Stimulated activated CD8-positive, alpha-beta memory T cell treated with anti-CD3 and anti-CD28 coated beads, Interleukin-15, amount 100 ng/mL, for 1 hour (primary cell): ENCODE data around the gene TMEM151B.
A peak's percentile ranks its signal among the peaks of the same experiment; 100 is the strongest.

Source experiments
- DNase-seq: peaks from one replicate; pipeline ENCODE4 v3.0.0-alpha.2; 2020; ENCODE audit warnings: low read depth

TMEM151B gene

DNA sequence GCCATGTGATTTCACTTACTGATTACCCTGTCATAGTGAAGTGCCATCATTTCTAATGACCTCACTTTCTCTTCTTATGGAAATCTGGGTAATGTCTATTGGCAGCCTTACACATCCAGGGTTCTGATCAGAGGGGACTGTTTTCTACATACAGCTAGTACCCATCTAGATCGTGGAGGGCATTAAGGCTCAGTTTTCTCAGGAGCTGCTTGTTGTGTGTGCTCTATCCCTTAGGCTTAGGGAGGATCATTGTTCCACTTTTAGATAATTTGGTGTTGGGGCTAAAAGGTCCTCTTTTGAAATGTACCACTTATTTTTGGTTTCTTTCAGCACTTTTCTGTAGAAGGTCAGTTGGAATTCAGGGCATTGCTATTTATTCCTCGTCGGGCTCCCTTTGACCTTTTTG is 19.5 kb upstream of the TMEM151B start:
- no peak for DNase-seq

DNA sequence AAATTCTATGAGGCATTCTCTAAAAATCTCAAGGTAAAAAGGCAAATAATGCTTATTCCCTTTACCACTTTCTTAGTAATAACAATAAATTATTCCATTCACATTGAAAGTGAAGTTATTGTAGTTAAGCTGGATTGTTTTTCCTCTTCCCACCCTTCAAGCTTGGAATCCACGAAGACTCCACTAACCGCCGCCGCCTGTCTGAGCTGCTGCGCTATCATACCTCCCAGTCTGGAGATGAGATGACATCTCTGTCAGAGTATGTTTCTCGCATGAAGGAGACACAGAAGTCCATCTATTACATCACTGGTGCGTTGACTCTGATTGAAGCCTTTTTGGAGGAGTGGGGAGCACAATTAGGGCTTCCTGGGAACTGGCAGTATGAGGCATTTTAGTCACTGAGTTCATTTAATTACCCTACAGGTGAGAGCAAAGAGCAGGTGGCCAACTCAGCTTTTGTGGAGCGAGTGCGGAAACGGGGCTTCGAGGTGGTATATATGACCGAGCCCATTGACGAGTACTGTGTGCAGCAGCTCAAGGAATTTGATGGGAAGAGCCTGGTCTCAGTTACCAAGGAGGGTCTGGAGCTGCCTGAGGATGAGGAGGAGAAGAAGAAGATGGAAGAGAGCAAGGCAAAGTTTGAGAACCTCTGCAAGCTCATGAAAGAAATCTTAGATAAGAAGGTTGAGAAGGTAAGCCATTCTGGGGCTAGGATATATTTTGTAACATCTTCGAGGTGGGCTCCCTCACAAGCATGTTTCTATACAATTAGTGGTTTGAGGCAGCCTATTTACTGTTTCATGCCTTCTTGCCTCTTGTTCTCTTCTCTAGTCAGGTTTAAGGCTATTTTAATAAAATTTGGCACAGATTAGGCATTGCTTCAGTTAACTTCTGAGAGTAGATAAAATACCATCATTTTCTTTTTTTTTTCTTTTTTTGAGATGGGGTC is 18.4 kb upstream of the TMEM151B start:
- DNase-seq = no peak

DNA sequence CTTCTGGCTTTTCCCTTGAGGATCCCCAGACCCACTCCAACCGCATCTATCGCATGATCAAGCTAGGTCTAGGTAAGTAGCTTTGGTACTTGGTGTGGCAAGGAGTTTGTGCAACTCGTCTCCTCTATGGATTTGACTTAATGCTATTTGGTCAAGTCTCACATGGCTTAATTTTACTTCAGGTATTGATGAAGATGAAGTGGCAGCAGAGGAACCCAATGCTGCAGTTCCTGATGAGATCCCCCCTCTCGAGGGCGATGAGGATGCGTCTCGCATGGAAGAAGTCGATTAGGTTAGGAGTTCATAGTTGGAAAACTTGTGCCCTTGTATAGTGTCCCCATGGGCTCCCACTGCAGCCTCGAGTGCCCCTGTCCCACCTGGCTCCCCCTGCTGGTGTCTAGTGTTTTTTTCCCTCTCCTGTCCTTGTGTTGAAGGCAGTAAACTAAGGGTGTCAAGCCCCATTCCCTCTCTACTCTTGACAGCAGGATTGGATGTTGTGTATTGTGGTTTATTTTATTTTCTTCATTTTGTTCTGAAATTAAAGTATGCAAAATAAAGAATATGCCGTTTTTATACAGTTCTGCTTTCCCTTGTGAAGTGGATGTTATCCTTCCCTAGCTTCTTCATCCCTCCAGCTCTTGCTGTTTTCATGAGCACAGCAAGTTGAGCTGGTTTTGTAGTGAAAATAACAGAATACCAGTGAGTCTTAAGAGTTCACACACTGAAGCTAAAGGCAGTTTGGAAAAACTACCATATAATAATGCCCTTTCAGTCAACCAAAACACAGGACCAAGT is 16.7 kb upstream of the TMEM151B start:
- peak; percentile 44 for DNase-seq

DNA sequence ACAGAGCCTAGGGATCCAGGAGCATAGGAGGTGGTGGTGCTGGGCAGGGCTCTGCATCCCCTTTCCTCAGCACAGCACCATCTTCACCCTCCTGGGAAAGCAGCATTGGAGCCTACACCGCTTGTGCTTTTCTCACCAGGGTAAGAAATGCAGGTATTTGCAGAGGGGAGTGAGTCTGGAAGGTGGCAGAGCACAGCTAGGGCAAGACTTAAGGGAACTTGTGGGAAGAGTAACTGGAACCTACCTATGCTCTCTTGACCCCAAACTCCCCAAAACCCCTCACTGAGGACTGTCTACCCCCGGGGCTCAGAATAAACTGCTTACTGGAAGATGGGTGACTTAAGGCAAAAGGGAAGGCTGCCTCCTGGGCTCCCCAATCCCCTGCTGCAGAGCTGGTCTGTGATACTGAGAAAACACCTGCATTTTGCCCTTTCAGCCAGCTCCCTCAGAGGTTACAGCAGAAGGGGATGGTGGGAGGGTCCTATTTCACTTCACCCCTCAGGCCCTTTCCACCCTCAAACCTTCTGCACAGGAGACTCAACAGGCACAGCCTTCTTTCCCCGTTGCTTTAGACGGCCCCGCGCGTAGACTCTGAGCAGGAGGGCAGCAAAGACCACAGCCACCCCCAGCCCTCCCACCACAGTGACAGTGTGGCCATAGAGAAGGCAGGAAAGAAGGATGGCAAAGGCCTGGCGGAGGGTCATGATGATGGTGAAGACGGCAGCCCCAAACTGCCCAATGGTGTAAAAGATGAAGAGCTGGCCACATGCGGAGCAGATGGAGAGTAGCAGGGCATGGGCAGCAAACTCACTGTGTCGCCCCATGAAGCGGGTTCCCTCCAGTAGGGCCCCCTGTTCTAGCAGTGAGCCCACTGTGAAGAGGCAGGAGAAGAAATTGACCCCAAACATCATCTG is 15.8 kb upstream of the TMEM151B start:
- DNase-seq = no peak

DNA sequence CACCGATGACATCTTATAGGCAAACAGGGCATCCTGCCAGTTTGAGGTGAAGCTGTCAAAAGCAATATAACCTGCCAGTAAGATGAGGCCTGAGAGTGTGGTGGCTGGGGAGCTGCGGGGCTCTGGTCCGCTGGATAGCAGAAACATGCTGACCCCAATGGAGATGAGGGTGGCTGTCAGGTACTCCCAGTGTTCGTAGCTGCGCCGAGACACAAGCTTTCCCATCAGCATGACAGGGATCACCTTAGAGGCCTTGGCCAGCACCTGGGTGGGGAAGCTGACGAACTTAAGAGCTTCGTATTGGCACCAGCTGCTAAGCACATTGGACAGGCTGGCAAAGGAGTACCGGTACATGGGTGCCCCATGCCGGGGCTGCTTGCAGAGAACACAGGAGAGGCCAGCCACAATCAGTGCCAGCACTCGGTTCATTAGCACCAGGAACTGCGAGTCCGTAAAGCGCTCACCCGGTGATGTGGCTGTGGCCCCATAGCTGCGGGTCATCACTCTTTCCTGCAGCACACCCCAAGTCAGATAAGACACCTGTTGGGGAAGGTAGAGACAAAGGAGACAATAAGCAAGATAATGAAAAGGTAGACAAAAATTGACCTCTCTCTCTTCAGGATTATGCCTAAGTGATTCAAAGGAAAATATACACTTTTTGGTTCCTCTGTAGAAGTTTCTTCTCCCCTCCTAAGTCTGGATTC is 15.0 kb upstream of the TMEM151B start:
- no peak for DNase-seq

DNA sequence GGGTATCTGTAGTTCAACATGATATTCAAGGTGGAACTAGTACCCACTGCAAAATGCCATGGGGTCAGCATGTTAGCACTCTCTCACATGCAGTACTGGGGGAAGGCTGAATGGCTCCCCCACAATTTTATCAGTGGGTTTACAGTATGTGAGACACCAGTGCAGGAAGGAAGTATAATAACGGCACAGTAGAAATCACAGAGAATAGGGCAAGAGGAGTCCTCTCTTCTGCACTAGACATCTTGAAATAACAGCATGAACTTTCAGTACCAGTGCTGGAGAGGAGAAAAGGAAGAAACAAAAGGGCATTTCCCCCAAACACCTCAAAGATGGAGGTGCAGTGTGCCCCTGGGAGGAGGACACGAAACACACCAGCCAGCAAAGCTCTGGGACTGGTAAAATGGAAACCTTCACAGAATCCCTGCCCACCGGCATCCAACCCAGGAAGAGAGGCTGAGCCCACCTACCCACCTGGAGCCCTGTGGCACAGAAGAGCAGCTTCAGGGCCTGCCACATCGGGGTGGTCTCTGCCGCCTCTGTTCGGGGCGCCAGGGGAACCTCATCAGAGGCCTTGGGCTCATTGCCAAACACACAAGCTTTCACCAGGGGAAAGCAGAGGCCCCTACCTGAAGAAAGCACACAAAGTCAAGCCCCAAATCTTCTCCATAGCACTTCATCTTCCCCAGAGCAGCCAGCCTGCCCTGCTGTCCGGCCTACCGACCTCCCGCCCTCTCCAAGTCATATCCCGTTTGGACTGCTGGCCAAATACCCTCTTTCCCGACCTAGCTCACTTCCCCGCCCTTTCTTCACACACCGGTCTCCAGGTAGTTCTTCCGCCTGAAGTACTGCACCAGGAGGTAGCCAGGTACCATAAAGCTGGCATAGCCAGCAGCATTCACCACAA is 14.1 kb upstream of the TMEM151B start:
- no peak for DNase-seq

DNA sequence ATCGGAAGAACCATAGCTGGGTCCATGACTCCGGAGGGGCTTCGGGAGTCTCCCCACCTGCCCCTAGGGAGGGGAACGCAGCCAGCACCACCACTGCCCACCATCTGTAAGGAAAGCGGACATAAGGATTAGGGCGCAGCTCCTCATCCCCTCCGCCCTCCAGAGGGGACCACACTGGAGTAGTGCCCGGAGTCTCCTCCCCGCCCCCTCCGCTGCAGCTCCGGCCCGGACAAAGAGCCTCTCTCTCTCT is 13.6 kb upstream of the TMEM151B start:
- DNase-seq = no peak

DNA sequence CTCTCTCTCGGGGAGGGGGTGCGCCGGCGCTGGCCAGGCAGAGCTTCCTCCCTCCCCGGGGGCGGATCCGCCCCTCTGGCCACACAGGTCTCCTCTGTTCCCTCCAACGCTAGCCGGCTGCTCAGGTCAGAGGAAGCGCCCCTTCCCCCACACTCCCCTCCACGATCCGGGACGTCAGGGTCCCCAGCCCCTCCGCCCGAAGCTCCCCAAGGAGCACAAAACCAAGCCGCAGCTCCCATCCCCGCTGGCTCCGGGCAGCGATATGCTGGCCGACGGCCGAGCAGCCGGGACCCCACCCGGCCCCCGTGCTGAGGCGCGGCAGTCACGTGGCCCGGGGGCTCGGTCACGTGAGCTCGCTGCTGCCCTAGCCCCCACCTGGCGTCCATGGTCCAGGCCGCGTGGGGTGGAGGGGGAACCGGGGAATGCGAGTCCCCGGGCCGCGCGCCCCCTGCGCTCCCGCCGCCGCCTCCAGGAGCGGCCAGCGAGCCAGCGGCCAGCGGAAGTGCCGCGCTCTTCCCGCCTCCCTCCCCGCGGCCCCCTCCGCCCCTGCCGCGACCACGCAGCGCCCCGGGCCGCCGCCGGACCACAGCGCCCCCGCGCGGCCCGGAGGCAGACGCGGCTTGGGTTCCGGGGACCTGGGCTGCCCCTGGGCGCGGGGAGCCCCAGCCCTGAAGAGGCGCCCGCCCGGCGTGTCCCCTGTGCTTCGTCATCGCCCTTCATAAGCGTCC is 13.1 kb upstream of the TMEM151B start, which contains the start of gene SLC35B2:
SLC35B2 (minus strand) TSS at position 504 of the 728 bp plus-strand sequence; CDS start at position 386, 118 bp downstream.
- DNase-seq = no peak

DNA sequence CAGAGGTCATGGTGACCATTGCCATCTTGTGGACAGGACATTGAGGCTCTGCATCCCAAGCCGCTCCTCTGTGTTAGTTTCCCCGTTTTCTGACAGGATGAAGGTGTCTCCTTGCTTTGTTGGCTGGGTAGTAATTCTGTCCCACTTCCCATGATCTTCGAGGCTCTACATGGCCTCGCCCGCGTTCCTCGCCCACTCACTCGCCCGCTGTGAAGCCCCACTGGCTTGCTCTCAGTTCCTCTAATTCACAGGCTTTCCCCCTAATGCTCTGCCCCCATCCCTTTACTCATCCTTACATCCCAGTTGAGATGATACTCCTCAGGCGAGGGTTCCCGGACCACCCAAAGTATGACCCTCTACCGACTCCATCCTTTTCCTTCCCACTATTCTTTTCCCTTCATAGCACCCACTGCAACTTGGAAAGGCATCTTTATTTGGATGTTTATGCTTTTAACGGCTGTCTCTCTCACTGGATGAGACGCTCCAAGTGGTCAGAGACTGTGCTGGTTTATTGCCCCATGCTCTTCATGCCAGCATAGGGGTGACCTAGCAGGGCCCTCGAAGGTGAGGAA is 12.4 kb upstream of the TMEM151B start:
- DNase-seq = no peak

DNA sequence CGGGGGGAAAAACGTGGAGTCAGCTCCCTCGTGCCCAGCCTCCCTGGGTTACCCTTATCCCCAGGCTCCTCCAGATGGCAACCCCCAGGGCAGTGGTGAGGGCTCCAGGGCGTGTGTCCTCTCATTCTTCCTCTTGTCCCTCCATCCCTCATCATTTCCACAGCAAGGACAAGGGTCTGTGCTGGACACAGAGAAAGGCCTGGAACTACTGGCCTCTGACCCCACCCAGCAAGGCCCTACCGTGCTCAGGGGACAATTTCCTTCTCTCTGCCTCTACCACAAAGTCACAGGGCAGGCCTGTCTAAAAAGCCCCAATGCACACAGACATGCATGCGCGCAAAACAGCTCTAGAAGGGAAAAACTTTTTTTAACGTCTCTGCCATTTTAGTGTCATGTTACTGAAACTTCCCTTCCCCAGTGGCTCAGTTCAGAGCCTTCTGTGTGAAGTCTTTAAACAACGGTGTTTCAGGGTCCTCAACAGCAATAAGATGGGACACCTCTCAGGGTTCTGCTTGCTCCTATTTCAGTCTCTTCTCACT is 11.9 kb upstream of the TMEM151B start:
- no peak for DNase-seq

DNA sequence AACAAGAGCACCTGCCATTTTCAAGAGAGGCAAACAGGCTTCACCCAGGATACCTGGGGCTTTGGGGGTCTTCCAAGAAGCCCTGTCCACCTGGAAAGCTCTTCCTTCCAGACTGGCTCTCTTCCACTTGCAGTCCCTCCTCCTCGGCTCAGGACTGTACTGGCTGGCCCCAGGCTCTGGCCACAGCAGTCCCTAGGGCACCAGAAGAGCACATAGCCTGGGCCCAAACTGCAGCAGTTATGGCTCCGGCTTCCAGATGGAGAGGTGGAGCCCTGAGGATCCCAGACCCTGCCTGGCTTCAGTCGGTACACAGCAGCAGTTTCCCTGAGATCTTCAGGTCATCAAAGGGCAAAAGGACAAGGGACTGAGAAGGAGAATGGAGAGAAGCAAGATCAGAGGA is 11.3 kb upstream of the TMEM151B start:
- DNase-seq = no peak

DNA sequence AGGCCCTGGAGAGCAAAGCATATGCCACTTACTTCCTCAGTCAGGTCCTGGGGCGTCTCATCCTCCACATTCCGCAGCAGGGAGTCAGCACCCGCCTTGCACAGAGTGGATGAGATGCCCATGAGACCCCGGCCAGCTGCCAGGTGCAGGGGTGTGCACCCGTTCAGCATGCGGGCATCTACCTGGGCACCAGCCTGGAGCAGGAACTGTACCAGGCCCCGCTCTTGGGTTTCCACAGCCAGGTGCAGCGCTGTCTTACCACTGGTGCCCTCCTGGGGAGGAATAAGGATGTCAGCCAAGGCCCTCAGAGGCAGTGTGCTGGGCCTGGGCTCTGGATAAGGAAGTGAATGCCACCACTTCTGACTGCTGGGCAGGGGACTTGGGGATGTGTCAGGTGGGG is 10.2 kb upstream of the TMEM151B start:
- no peak for DNase-seq

DNA sequence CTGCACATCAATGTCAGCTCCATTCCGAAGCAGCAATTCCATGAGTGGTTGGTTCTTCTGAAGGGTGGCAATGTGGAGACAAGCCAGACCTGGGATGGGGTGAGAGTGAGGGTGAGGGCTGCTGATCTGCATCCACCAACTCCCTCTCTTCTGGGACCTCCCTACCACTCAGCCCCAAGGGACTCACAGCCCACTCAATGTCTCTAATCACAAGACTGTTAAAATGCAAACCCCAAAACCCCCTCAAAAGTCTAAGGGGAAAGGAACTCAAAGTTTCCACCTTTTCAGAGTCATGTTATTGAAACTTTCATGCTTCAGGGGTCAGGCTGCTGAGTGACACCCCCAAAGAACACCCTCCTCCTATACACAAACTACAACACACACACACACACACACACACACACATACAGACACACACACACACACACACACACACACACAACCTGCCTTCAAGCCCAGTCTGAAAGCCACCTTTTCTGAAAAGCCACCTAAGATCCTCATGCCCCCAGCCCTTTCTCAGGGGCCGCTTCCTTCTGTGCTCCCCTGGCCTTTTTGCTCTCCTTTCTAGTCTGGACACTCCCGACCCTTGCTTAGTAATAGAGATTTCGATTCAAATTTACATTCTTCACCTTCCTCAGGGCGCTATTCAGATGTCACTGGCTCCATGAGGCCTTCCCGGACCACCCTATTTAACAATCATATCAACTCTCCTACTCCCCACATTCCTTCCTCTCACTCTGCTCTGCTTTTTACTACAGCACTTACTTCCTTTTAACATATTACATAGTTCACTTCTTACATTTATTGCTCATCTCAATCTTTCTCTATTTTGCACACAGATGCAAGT is 9.6 kb upstream of the TMEM151B start:
- DNase-seq = no peak

DNA sequence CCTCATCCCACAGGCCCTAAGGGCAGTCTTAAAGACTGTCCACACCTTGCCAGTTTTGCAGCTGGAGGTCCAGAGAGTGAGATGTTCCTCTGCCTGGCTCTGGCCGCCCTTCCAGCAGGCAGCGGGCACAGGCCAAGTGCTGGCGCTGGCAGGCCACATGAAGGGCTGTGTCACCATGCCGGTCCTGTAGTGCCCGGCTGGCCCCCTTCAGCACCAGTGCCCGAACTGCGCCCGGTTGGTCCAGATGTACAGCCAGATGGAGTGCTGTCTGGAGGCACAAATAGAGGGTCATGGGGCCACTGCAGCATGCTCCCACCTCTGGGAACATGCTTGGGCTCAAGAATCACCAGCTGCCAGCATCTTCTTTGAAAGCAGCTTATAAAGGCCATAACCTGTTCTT is 8.7 kb upstream of the TMEM151B start:
- no peak for DNase-seq

DNA sequence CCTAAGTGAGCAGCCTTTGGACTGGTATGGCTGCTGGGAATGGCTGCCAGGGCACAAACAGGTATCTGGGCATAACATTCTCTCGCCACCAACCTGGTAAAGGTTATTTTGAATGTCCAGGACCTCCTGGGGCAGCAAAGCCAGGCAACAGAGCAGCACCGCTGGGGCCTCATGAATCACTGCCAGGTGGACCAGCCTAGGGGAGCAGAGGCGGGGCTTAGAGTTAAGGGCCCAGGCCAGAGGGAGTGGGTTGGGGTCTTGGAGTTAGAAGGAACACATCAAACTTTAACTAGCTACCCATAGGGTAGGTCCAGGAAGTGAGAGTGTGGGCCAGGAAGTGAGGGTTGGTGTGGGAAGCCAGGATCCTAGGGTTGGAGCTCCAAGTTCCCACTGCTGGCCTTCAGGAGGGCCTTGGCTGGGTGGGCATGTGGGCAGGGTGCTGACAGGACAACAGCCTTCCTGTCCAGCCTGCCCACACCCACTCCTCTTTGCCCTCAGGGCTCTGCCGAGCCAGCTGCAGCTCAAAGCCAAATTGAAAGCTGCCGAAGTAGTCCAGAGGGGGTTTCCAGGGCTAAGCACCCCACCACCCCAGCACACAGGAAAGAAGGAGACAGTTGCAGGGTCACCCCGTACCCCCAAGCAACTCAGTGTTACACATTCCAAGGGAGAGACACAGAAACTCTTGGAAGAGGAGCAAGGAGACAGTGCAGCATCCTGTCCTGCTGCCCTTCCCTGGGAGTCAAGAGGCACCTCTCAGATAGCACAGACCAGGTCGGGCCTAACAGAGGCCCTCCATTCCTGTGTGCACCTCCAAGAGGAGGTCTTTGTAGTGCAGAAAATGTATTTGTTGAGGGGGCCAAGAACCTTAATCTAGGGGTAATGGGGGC is 7.5 kb upstream of the TMEM151B start:
- DNase-seq = no peak

DNA sequence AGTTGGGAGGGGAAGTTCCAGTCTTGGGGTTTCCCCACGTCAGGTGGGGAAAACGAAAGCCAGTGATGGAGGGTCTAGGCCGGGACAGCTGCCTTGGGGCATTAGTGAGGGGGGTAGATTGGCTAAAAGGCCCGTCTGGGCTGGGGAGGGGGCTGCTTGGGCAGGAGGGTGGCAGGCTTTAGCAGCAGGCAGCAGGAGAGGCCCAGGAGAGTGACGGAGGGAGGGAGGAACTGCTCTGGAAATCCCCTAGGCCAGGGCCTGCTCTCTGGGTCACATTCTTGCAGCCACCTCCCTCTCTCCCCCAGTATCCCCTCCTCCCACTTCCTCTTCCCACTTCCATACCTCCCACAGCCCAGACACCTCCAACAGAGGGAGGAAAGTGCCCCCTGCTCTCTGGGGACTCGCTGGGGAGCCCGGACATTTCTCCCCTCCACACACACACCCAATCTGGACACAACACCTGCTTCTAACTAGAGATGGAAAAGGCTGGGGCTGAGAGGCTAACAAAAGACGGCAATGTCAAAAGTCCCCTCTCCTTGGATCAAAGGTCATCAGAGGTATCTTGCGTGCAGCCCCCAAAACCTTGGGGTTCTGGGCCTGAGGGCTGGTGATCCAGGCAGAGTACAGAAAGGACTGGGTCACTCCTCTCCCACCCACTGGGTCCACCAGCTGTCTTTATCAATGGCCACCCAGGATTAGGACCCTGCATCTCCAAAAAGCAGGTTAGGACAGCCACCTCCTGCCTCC is 6.7 kb upstream of the TMEM151B start:
- DNase-seq = no peak
